IPS-18a (cell line): ENCODE data around the gene ADAMTSL1.

ENCODE experiments used
- H3K27ac ChIP-seq: one replicate; pipeline ENCODE4 v1.5.1; 2013; ENCODE audit warnings: low read length
- H3K27me3 ChIP-seq: one replicate; pipeline ENCODE4 v1.6.1; 2013; ENCODE audit warnings: mild to moderate bottlenecking, low read length; ENCODE audit not compliant: control insufficient read depth, insufficient read depth
- H3K36me3 ChIP-seq: one replicate; pipeline ENCODE4 v1.6.1; 2013; ENCODE audit warnings: low read depth, low read length; ENCODE audit not compliant: control insufficient read depth
- H3K4me1 ChIP-seq: one replicate; pipeline ENCODE4 v1.6.1; 2013; ENCODE audit warnings: low read depth, low read length; ENCODE audit not compliant: control insufficient read depth
- H3K4me3 ChIP-seq: one replicate; pipeline ENCODE4 v1.5.1; 2013; ENCODE audit warnings: low read length
- H3K9ac ChIP-seq: one replicate; pipeline ENCODE4 v1.6.1; 2013; ENCODE audit warnings: mild to moderate bottlenecking, low read length, moderate library complexity
- H3K9me3 ChIP-seq: one replicate; pipeline ENCODE4 v1.6.1; 2013; ENCODE audit warnings: low read depth, low read length; ENCODE audit not compliant: control insufficient read depth

The ADAMTSL1 gene

DNA sequence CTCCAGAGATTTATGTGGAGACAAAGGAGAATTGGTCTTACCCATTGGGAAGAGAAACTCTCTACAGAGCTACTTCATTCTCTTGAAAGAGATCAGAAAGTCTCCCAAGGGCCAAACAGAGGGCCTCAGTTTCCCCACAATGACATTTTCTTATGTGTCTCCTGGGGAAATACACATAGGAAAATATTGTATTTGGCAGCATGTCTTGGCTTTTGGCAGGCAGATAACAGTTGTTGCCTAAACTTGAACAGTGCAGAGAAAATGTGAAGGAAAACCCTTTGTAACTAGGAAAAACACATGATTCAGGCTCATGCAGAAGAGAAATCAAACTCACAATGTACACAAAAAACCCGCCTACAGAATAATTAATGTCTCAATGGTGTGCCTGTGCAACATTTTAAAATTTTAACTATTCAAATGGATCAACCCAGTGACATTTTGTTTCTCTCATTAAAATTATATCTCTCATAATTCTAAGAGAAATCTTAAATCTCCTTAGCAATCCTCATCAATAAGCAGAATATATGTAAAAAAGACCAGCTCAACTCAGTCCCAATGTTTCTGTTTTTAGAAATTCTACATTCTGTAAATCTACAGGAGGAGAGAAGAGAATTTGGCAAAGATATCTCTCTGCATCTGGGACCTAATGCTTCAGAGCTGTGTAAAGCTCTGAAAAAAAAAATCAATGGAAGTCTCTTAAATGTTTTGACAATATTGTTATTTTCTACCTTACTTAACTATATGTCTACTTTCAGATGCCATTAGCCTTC lies 205.1 kb downstream of the ADAMTSL1 start:
- Histone ChIP-seq H3K4me3 (no peak overlapping the region), H3K27me3 (no peaks in the 10 kb centered on the region), H3K9me3 (no peaks in the 10 kb centered on the region), H3K4me1 (no peaks in the 10 kb centered on the region), H3K27ac (no peak overlapping the region), H3K36me3 (no peaks in the 10 kb centered on the region), H3K9ac (no peak overlapping the region)

- no peak overlapping the region for H3K9ac ChIP-seq
- no peaks in the 10 kb centered on the region for H3K4me1 ChIP-seq
- no peaks in the 10 kb centered on the region for H3K36me3 ChIP-seq
- no peaks in the 10 kb centered on the region for H3K9me3 ChIP-seq
- no peaks in the 10 kb centered on the region for H3K27me3 ChIP-seq
- no peak overlapping the region for H3K27ac ChIP-seq
- H3K4me3 ChIP-seq, result no peak overlapping the region
Observed at GRCh38 chr9:18682907-18683306, 209.0 kb downstream of the ADAMTSL1 start.

- H3K9ac ChIP-seq, result no peak overlapping the region
- no peaks in the 10 kb centered on the region for H3K36me3 ChIP-seq
- no peak overlapping the region for H3K27ac ChIP-seq
- H3K9me3 ChIP-seq, result no peaks in the 10 kb centered on the region
- H3K4me3 ChIP-seq, result no peak overlapping the region
- H3K27me3 ChIP-seq, result no peaks in the 10 kb centered on the region
- no peaks in the 10 kb centered on the region for H3K4me1 ChIP-seq
Observed at GRCh38 chr9:18683312-18683711, 209.4 kb downstream of the ADAMTSL1 start.

- Histone ChIP-seq H3K4me3 (no peak overlapping the region), H3K36me3 (no peaks in the 10 kb centered on the region), H3K27ac (no peak overlapping the region), H3K4me1 (no peaks in the 10 kb centered on the region), H3K9me3 (no peaks in the 10 kb centered on the region), H3K27me3 (no peaks in the 10 kb centered on the region), H3K9ac (no peak overlapping the region)
Observed at GRCh38 chr9:18683851-18684250, 209.9 kb downstream of the ADAMTSL1 start.

DNA sequence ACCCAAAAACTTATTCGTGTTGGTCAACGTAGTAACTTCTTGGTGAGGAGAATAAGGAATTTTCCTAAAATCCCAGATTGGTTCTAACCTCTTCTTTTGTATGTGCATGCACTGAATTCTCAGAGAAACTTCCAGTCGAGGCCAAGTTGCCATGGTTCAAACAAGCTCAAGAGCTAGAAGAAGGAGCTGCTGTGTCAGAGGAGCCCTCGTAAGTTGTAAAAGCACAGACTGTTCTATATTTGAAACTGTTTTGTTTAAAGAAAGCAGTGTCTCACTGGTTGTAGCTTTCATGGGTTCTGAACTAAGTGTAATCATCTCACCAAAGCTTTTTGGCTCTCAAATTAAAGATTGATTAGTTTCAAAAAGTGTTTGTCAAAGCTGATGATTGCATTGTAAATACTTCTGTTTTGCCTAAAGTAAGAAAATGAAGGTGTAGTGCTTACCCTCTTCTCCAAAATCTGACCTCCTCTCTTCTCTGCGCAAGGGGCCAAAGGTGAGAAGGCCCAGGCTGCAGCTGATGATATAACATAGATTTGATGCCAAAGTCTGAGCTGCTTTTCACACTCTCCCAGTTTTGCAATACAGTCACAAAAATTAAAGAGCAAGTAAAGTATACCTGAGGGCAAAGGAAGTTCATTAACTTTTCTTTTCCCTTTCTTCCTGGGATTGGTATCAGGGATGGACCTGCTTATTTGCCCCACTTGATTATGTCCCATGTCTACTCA lies 210.8 kb downstream of the ADAMTSL1 start:
- no peak overlapping the region for H3K27ac ChIP-seq
- H3K36me3 ChIP-seq, result no peaks in the 10 kb centered on the region
- no peaks in the 10 kb centered on the region for H3K27me3 ChIP-seq
- H3K4me1 ChIP-seq, result no peaks in the 10 kb centered on the region
- H3K9me3 ChIP-seq, result no peaks in the 10 kb centered on the region
- no peak overlapping the region for H3K9ac ChIP-seq
- no peak overlapping the region for H3K4me3 ChIP-seq

- Histone ChIP-seq H3K27me3 (no peaks in the 10 kb centered on the region), H3K9ac (no peak overlapping the region), H3K9me3 (no peaks in the 10 kb centered on the region), H3K27ac (no peak overlapping the region), H3K4me3 (no peak overlapping the region), H3K4me1 (no peaks in the 10 kb centered on the region), H3K36me3 (no peaks in the 10 kb centered on the region)
Observed at GRCh38 chr9:18688581-18689565, 214.9 kb downstream of the ADAMTSL1 start.

GRCh38 chr9:18689921-18690320 lies 216.0 kb downstream of the ADAMTSL1 start:
- no peak overlapping the region for H3K27ac ChIP-seq
- no peak overlapping the region for H3K4me3 ChIP-seq
- no peak overlapping the region for H3K9ac ChIP-seq
- H3K36me3 ChIP-seq, result no peaks in the 10 kb centered on the region
- H3K9me3 ChIP-seq, result peaks cover 4% of the 10 kb centered on the region
- H3K4me1 ChIP-seq, result no peaks in the 10 kb centered on the region
- no peaks in the 10 kb centered on the region for H3K27me3 ChIP-seq

DNA sequence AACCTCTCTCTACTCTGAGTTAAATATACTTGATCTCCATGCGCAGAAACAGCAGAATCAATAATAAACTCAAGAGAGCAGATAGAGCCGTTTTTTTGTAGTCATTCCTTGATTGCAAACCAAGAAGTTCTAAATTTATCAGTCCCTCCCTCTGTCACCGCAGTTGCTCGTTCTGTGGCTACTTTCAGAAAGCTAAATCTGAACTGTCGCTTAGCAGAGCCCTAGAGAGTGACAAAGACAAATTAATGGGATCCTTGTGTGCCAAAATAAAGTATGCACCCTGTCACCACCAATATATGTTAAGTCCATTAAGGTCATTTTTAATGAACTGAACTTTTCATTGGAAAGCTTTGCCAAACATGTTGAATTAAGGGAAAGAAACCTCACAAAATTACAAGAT lies 218.3 kb downstream of the ADAMTSL1 start:
- H3K36me3 ChIP-seq, result no peaks in the 10 kb centered on the region

DNA sequence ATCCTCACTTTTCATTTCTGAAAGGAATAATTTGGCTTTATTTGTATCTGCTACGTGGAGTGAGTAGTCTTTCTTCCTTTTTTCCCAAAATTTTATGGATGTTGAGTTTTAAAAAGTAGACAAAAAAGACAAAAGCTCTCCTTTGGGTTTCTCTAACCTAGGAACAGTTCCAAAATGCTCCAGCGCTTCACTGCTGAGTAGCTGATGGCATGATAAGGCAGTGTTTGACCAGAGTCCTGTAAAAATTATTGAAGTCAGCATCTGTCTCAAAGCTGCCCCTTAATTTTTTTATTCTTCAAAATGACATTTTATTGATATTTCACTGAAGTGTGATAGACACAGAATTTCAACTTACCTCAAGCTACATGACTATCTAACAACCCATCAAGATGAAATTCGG lies 219.0 kb downstream of the ADAMTSL1 start:
- H3K4me1 ChIP-seq, result no peaks in the 10 kb centered on the region

More for the DNA sequence above, 218.3 kb downstream of the ADAMTSL1 start:
- no peaks in the 10 kb centered on the region for H3K4me1 ChIP-seq
- no peaks in the 10 kb centered on the region for H3K27me3 ChIP-seq
- H3K27ac ChIP-seq, result no peak overlapping the region
- H3K4me3 ChIP-seq, result no peak overlapping the region
- H3K9ac ChIP-seq, result no peak overlapping the region
- H3K9me3 ChIP-seq, result peaks cover 4% of the 10 kb centered on the region

GRCh38 chr9:18694959-18695668 lies 221.2 kb downstream of the ADAMTSL1 start:
- no peaks in the 10 kb centered on the region for H3K4me1 ChIP-seq
- H3K9me3 ChIP-seq, result peaks cover 4% of the 10 kb centered on the region
- H3K9ac ChIP-seq, result no peak overlapping the region
- no peak overlapping the region for H3K27ac ChIP-seq
- H3K36me3 ChIP-seq, result no peaks in the 10 kb centered on the region
- H3K27me3 ChIP-seq, result no peaks in the 10 kb centered on the region
- no peak overlapping the region for H3K4me3 ChIP-seq

More for the DNA sequence above, 219.0 kb downstream of the ADAMTSL1 start:
- H3K27me3 ChIP-seq, result no peaks in the 10 kb centered on the region
- H3K27ac ChIP-seq, result no peak overlapping the region
- no peak overlapping the region for H3K4me3 ChIP-seq
- peaks cover 4% of the 10 kb centered on the region for H3K9me3 ChIP-seq
- no peak overlapping the region for H3K9ac ChIP-seq
- H3K36me3 ChIP-seq, result no peaks in the 10 kb centered on the region

DNA sequence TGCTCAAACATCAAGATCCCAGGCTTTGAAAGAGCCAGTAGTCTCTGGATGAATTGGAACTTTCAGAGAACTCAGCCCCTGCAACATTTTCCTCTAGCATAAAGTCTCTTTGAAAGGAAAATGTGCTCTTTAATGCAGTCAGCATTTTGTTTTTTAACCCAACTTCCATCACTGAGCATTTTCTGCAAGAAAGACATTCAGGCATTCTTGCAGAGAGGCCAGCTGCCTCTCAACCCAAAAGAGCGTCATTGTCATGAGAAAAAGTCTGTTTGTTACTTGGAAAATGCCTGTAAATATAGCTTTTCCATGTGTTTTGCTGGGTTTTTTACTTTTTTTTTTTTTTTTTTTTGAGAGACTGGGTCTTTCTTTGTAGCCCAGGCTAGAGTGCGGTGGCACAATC lies 225.0 kb downstream of the ADAMTSL1 start:
- Histone ChIP-seq H3K9ac (no peak overlapping the region), H3K4me3 (no peak overlapping the region), H3K27me3 (no peaks in the 10 kb centered on the region), H3K27ac (no peak overlapping the region), H3K9me3 (peaks cover 4% of the 10 kb centered on the region), H3K36me3 (no peaks in the 10 kb centered on the region), H3K4me1 (no peaks in the 10 kb centered on the region)
